GM06990 (cell line): ENCODE measurements around the gene KCNJ4.
"Not testable (repeated sequence)": the region's sequence is repeated elsewhere in the genome, so short reads cannot be mapped to it uniquely, and the experiment has no call there.

Experiments used
- DNase-seq: peaks from one replicate; pipeline ENCODE4 v3.0.0-alpha.2; 2011; ENCODE audit not compliant: insufficient read length; ENCODE audit errors: extremely low read depth
- H3K27me3 ChIP-seq: replicated peaks from 2 replicates; pipeline ENCODE4 v1.6.0; 2011; ENCODE audit warnings: low read length; ENCODE audit not compliant: control insufficient read depth, insufficient read depth
- H3K36me3 ChIP-seq: 2 replicates; pipeline ENCODE4 v1.5.1; 2011; ENCODE audit warnings: low read length; ENCODE audit not compliant: control insufficient read depth, insufficient read depth
- H3K4me3 ChIP-seq: replicated peaks from 2 replicates; pipeline ENCODE4 v1.5.1; 2011; ENCODE audit warnings: low read depth, mild to moderate bottlenecking, control low read depth, low read length
- CTCF ChIP-seq: IDR thresholded peaks from 2 replicates; pipeline ENCODE4 v1.5.1; 2011; ENCODE audit warnings: low read length, control low read depth, mild to moderate bottlenecking, inconsistent platforms; ENCODE audit not compliant: insufficient read depth, poor library complexity, severe bottlenecking

Gene KCNJ4

GRCh38 chr22:38389428-38389818 lies 65.6 kb downstream of the KCNJ4 start:
- H3K4me3 ChIP-seq: peak overlapping the region; percentile 31; the same call in 1 of the 2 replicates
- H3K27me3 ChIP-seq, H3K36me3 ChIP-seq, DNase-seq: not testable (repeated sequence)

GRCh38 chr22:38388506-38389427 lies 66.2 kb downstream of the KCNJ4 start:
- H3K36me3 ChIP-seq, H3K27me3 ChIP-seq, DNase-seq: not testable (repeated sequence)
- peak overlapping the region; percentile 31; the same call in 1 of the 2 replicates for H3K4me3 ChIP-seq

- peak overlapping the region; percentile 49 for H3K4me3 ChIP-seq
- not testable (repeated sequence) for DNase-seq, H3K36me3 ChIP-seq, H3K27me3 ChIP-seq
Observed at GRCh38 chr22:38386918-38387317, 68.1 kb downstream of the KCNJ4 start.

GRCh38 chr22:38383417-38383816 lies 71.6 kb downstream of the KCNJ4 start:
- H3K4me3 ChIP-seq: no peak overlapping the region
- TF ChIP-seq CTCF: no peak
- no peaks in the 10 kb centered on the region for H3K27me3 ChIP-seq
- no peak for DNase-seq
- peaks cover 3% of the 10 kb centered on the region for H3K36me3 ChIP-seq

GRCh38 chr22:38381371-38381770 lies 73.6 kb downstream of the KCNJ4 start:
- not testable (repeated sequence) for H3K36me3 ChIP-seq, H3K4me3 ChIP-seq, H3K27me3 ChIP-seq, DNase-seq
